ENCODE results near the gene FAM20C.

- TF ChIP-seq, protein P1, sequence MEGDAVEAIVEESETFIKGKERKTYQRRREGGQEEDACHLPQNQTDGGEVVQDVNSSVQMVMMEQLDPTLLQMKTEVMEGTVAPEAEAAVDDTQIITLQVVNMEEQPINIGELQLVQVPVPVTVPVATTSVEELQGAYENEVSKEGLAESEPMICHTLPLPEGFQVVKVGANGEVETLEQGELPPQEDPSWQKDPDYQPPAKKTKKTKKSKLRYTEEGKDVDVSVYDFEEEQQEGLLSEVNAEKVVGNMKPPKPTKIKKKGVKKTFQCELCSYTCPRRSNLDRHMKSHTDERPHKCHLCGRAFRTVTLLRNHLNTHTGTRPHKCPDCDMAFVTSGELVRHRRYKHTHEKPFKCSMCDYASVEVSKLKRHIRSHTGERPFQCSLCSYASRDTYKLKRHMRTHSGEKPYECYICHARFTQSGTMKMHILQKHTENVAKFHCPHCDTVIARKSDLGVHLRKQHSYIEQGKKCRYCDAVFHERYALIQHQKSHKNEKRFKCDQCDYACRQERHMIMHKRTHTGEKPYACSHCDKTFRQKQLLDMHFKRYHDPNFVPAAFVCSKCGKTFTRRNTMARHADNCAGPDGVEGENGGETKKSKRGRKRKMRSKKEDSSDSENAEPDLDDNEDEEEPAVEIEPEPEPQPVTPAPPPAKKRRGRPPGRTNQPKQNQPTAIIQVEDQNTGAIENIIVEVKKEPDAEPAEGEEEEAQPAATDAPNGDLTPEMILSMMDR (IDR thresholded peaks at IDR 0.05; ENCODE audit: extremely low read depth in 1 of 2, insufficient read depth in 1 of 2, low read depth in 1 of 2, low read length in 2 of 2), result no peak
- no peak for TF ChIP-seq JUN (IDR thresholded peaks at IDR 0.05; ENCODE audit: borderline replicate concordance, insufficient read depth, insufficient read length, low read depth)
- no peak for TF ChIP-seq POLR2AphosphoS5 (IDR thresholded peaks at IDR 0.05; ENCODE audit: insufficient read depth, low read depth, low read length)
- TF ChIP-seq, protein P2, sequence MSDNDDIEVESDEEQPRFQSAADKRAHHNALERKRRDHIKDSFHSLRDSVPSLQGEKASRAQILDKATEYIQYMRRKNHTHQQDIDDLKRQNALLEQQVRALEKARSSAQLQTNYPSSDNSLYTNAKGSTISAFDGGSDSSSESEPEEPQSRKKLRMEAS (IDR thresholded peaks at IDR 0.05; ENCODE audit: insufficient read depth, insufficient read length), result no peak
- no peak for TF ChIP-seq EZH2 (IDR thresholded peaks at IDR 0.05; ENCODE audit: borderline replicate concordance, low read depth, low read length, severe bottlenecking)
Observed at GRCh38 chr7:163298-163695, 29.1 kb upstream of the FAM20C start.
